ENCODE data around the gene FIGNL1.

The FIGNL1 gene

DNA sequence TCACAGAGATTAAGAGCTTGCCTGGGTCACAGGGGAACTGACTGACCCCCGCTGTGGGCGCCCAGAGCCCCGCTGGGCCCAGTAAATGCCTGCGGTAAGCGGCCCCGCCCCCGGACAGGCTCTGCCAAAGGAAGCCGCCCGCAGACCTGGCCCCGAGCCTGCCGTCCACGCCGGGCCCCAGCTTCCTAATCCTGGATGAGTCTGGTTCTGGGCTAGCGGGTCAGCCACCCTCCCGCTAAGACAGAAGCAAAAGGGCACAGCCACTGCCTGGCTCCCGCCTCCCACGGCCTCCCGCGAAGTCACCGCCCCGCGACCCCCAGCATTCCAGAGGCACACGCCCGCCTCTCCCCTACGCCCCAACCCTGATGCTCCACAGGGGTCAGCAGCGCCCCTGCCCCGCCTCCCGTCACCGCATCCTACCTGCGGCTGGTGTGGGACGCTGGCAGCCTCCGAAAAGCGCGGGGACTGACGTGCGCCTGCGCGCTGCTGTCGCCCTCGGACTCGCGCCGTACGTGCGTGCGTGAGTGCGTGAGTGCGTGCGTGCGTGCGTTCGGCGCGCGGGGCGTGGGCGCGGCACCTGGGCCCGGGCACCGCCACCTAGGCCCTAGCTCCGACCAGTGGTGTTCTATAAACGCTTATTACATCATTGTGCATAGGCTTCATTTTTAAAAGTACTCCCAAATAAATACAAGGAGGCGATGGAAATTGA, at the start of gene FIGNL1:
FIGNL1 (minus strand) TSS at position 470 of the 709 bp plus-strand sequence. CDS start 3,063 bp downstream, outside the sequence.
- peak; percentile 83 for DNase-seq (ENCODE audit: low read depth)

- no peak for DNase-seq (ENCODE audit: low read depth)
These were observed 48.9 kb upstream of the FIGNL1 start for GRCh38 chr7:50499092-50499491.

DNA sequence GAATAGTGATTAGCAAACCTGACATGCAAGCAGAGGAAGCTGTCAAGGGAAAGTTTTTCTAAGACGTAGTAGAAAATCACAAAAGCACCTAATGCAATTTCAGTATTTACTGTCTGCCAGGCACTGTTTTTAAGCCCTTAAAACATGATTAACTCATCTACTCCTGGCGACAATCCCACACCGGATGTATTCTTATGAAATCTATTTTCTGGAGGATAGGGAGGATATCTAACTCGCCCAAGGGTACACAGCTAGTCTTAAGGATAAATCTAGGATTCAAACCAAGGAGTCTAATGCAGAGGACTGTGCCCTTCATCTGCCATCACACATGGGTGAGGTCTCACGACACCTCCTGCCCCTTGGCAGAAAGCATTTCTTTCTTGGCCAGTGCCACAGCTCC, 47.8 kb upstream of the FIGNL1 start:
- no peak for DNase-seq (ENCODE audit: low read depth)

DNA sequence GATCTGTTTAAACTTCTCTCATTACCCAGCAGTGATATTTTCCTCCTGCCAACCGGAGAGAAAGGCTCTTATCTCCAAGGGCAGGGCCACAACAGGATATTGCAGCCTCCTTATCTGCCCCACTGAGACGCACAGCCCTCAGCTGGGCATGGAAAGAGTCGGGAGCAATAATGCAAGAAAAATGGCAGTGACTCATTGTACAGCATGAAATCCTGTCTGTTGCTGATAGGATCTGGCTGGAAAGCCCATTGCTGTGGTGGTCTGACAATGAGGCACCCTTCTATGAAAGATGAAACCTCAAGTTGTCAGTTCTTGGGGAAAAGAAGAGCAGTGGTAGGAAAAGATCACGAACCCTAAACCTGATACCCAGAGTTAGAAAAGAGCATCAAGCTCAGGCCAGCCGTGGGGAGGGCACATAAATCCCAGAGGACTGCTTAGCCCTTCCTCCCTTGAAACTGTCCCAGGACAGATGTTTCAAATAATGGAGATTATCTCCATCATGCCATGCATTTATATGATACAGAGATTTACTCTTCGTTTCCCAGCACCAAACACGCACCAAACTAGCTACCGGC, 47.0 kb upstream of the FIGNL1 start:
- peak; percentile 4 for DNase-seq (ENCODE audit: low read depth)

DNA sequence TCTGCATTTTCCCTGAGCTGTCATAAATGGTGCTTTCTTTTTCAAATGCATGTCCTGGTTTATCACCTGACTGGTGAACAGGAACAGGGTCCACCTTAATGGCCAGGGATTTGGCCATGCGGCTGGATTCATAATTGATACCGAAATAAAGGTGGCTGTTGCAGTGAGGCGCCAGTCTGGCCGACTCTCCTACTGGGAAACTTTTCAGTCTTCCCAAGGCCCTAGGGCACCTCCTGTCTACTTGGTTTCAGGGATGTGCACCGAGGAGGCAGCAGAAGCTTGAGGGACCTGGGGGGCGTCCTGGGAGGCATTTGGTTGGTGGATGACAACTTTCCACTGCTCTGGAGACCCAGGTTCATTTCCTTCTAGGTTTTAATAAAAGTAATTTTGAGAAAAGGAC, 46.4 kb upstream of the FIGNL1 start:
- no peak for DNase-seq (ENCODE audit: low read depth)

- DNase-seq (ENCODE audit: low read depth) = no peak
These were observed 45.6 kb upstream of the FIGNL1 start for GRCh38 chr7:50495746-50496145.

DNA sequence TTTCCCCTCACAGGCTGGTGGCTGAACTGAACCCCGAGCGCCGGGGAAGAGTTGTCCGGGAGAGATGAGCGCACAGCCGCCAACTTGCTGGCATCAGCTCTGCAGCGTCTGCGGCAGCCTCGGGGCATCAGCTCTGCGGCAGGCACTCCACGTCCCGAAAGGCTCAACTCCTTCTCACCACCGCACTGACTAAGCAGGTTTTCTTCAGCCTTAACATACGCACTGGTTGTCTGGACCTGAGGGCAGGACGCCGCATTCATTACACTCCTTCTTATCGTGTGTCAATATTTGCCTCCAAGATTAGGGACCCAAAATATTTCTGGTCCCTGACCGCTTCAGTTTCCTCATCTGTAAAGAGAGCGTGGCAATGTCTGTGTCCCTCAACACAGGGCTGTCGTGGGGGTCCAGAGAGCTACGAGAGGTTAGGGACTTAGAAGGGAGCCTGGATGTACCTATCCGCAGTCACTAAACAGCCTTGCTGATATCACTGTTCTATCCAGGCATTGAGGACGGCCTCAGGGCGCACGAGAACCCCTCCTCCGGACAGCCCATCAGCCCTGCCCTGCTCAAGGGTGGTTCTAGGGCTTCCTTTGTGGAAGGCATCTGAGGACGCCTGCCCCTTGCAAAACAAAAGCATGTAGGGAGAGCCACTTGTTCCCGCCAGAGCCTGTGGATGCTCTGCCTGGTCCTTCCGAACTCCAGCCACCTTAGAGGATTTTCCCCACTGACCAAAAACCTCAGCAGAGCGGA, 42.8 kb upstream of the FIGNL1 start:
- no peak for DNase-seq (ENCODE audit: low read depth)

- DNase-seq (ENCODE audit: low read depth) = no peak
These were observed 41.8 kb upstream of the FIGNL1 start for GRCh38 chr7:50491943-50492342.

GRCh38 chr7:50491209-50491608, 41.1 kb upstream of the FIGNL1 start:
- DNase-seq (ENCODE audit: low read depth) = no peak

GRCh38 chr7:50488379-50488778, 38.2 kb upstream of the FIGNL1 start:
- no peak for DNase-seq (ENCODE audit: low read depth)

DNA sequence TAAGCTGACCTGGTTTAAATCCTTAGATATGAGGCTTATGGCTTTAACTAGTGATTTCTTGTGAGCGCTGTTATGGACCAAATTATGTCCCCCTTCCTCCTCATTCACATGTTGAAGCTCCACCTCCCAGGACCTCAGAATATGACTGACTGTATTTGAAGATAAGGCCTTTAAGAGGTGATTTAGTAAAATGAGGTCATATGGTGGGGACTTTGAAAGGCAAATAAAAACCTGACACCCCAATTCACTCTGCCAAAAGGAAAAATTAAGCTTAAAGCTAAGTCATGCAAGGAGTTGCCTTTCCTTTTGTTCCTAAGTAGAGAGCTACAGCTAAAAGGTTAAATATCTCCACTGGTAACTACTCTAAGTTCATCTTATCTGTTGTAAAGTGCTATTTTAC, 36.4 kb upstream of the FIGNL1 start:
- no peak for DNase-seq (ENCODE audit: low read depth)

DNA sequence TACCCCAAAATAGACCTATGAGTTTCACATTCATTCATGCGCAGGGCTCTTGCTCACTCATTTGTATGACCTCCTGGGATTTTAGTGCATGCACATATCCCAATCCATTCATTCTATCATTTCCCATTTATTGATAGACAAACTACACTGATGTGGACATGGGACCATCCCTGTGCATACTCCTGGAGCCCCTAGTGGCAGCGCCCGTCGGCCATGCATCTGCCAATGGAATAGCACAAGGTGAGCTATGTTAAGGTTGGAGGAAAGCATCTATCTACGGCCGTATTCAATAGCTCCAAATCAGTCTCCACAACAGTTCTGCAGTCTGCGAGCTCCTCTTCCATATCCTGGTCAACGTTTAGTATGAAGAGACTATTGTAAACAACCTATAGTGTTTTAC, 31.7 kb upstream of the FIGNL1 start:
- no peak for DNase-seq (ENCODE audit: low read depth)

DNA sequence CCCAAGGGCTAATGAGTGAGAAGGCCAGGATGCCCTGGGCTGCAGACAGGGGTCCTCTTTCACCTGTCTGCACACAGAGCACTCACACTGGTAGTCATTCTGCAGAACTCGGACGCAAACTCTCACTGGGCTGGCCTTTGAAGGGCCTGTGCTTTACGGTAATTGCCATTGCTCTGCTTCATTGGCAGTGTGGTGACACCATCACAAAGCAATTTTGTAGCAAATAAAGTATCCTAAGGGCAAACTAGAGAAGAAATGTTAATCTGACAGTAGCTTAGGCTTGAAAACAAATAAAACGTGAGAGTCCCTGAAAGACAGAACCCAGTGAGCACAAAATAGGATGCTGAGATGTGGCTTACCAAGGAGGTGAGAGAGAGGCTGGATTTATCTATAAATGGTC, 30.6 kb upstream of the FIGNL1 start:
- no peak for DNase-seq (ENCODE audit: low read depth)

- no peak for DNase-seq (ENCODE audit: low read depth)
These were observed 29.8 kb upstream of the FIGNL1 start for GRCh38 chr7:50479743-50480517.

DNA sequence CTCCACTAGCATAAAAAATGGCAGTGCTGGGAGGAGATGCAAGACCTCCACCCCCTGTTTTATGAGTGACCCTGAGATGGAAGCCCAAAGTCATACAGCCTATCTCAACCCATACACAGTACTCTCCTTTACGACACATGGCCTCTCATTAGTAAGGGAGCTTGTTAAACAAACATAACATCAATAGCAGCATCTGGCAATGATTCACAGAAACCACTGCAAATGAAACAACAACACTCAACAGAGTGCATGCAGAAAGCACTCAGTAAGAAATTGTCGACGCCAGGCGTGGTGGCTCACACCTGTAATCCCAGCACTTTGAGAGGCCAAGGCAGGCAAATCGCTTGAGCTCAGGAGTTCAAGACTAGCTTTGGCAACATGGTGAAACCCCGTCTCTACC, 27.5 kb upstream of the FIGNL1 start:
- no peak for DNase-seq (ENCODE audit: low read depth)

DNA sequence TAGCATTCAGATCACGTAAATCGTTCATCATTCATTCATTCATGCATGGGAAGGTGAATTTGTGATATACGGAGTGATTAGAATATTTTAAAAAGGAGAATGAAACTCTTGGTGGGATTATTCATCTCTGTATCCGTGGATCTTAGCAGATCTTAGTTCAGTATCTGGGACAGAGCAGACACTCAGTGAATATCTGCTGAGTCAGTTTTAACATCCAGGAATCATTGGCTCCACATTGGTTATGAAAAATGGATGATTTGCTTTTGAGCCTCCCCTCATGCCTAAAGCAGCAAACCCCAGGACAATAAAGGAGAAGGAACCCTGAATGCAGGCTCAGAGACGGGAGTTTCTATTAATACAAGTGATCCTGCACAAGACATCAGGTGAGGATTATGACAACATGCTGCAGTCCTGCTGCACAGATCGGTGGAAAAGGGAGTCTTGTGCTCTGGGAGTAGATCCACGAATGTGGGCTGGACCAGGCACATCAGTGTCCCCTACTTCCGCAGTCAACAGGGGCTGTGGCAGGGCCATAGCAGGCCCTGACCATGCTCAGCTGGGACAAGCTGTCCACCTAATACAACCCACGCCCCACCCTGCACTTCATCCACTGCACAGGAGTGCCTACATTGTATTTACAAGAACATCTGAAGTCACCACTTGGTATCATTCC, 26.9 kb upstream of the FIGNL1 start:
- no peak for DNase-seq (ENCODE audit: low read depth)

DNA sequence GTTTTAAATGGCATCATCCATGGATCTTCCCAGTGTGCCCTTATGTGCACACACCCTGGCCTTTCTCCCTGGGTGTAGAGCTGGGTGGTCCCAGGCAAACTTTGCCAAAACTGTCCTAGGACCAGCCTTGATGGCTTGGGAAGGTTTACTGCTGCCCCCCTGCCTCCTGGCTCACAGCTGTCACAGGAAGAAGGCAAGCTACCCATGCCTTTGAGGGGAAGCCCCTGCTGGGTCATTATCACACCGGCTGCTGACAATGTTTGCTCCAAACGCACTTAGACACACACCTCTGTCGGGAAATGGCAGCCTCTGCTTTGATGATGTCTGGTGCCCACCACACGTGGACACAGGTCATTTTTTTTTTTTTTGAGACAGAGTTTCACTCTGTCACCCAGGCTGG, 25.2 kb upstream of the FIGNL1 start:
- no peak for DNase-seq (ENCODE audit: low read depth)

DNA sequence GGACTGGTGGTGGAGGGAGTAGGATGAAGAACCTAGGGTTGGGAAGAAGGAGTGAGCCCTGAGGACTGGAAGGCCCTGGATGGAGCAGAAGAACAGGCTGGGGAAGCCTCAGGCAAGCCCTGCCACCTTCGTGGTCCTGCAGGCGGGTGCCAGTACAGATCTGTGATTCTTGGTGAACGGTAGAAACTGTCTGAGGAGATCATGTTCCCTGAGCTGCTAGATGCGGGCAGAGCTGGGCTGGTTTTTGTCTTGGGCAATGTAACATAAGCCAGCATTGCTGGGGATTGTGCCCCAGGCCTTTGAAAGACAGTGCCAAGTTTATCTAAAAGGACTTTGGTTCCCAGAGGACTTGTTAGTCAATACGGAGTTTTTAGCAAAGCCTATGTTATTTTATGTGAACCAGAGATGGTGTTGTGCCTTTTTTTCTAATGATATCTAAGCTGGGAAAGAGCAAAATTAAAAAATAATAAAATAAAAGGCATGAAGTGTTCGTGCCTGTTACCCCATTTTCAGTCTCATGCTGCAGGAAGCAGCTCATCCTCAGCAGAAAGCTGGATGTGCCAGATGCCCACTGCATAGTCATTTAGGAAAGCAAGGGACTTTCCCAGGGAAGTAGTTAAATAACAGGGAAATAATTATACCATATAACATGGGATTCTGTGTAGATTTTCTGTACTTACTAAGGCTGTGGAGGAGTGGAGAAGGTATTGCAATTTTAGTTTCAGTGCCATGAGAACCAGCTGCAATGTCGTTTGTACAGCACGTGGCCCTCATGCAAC, 24.4 kb upstream of the FIGNL1 start:
- no peak for DNase-seq (ENCODE audit: low read depth)

DNA sequence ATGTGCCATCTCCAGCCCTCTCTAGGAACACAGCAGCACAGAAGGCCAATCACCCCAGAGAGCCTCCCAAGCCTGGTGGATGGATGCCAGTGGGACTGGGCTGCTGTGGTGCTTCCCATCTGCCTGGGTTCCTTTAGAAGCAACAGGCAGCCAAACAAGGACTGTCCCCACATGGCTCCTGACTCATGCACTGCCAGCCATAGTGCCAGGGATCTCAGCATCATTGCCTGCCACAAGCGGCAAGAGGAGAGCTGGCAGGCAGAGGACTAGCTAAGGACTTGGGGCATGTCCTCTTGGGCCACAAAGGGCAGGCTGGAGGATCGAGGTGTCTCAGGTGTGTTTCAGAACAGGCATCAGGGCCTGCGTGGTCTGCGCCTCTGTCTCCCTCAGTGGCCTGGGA, 23.4 kb upstream of the FIGNL1 start:
- no peak for DNase-seq (ENCODE audit: low read depth)

- DNase-seq (ENCODE audit: low read depth) = no peak
These were observed 22.3 kb upstream of the FIGNL1 start for GRCh38 chr7:50472427-50472826.

DNA sequence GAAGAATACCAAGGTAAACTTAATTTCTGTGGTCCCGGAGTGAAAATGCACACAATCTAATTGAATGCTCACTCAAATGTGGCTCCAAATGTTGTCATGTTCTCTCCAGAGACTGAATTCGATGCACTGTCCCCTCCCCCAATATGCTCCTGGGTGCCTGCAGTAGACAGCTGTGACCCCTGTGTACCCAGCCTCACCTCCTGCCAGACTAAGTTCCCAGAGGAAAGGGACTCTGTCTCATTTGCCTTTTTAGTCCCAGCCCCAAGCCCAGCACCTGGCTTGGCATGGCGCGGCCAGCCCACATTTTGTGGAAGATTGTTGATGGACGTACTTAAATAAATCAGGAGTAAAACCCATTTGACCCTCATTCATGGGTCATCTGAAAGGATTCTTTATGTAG, 21.8 kb upstream of the FIGNL1 start:
- no peak for DNase-seq (ENCODE audit: low read depth)

Data from ELR (cell line).